ENCODE data around the gene SLC1A3.
A peak's percentile ranks its signal among the peaks of the same experiment; 100 is the strongest.

The SLC1A3 gene

GRCh38 chr5:36722900-36723299 is 116.5 kb downstream of the SLC1A3 start:
- DNase-seq: no peak

GRCh38 chr5:36723912-36724311 is 117.5 kb downstream of the SLC1A3 start:
- peak; percentile 53 to 78 (median 74) for DNase-seq

GRCh38 chr5:36724467-36725332 is 118.3 kb downstream of the SLC1A3 start:
- peak; percentile 82 to 93 (median 90) for DNase-seq

- no peak for DNase-seq
These were observed 119.9 kb downstream of the SLC1A3 start for GRCh38 chr5:36726317-36726716.

- no peak for DNase-seq
These were observed 120.4 kb downstream of the SLC1A3 start for GRCh38 chr5:36726767-36727166.

- peak; percentile 69 to 89 (median 80) for DNase-seq
These were observed 122.5 kb downstream of the SLC1A3 start for GRCh38 chr5:36728697-36729543.

GRCh38 chr5:36730537-36731216 is 124.3 kb downstream of the SLC1A3 start:
- no peak for DNase-seq

GRCh38 chr5:36733183-36733582 is 126.8 kb downstream of the SLC1A3 start:
- no peak for DNase-seq

GRCh38 chr5:36734422-36734821 is 128.0 kb downstream of the SLC1A3 start:
- peak in 2 of 4 experiments; percentile 17 to 19 for DNase-seq

GRCh38 chr5:36735891-36736290 is 129.5 kb downstream of the SLC1A3 start:
- no peak for DNase-seq

Data from suppressor macrophage (primary cell).